Vagina (tissue), 2 donors: Measurements from ENCODE around the gene PLOD2.

ENCODE experiments used
- CTCF ChIP-seq, 3 experiments: fragments of 450-650 bp in 2 of 3; fragments of 200-600 bp in 1 of 3; sonication (generic) in 1 of 3; IDR thresholded peaks; one replicate each; pipeline ENCODE4 v1.5.1; 2017 to 2019; ENCODE audit warnings: antibody characterized with exemption in 3 of 3, mild to moderate bottlenecking in 2 of 3, moderate library complexity in 2 of 3
- POLR2A ChIP-seq, 2 donors: fragments of 450-650 bp; IDR thresholded peaks; one replicate each; pipeline ENCODE4 v1.6.1; 2017; ENCODE audit warnings: antibody characterized with exemption in 2 of 2, mild to moderate bottlenecking in 2 of 2, moderate library complexity in 2 of 2
- POLR2AphosphoS5 ChIP-seq, 2 donors: sonication (generic); formaldehyde crosslinking; IDR thresholded peaks; one replicate each; pipeline ENCODE4 v1.9.0; 2017; ENCODE audit warnings: antibody characterized with exemption in 2 of 2, mild to moderate bottlenecking in 2 of 2, low read depth in 1 of 2; ENCODE audit not compliant: insufficient read depth in 1 of 2

- TF ChIP-seq CTCF (IDR thresholded peaks at IDR 0.05) (no peak), POLR2AphosphoS5 (IDR thresholded peaks at IDR 0.05; ENCODE audit: insufficient read depth in 1 of 2, low read depth in 1 of 2) (no peak), POLR2A (IDR thresholded peaks at IDR 0.05) (no peak)
These were observed 1.6 kb upstream of the PLOD2 start for GRCh38 chr3:146162561-146162960.
